CD4-positive, alpha-beta T cell (primary cell): ENCODE data around the gene RFTN2. TPM values are rescaled to one million over a fixed set of nuclear protein-coding genes. Genes with fewer than 3 reads are reported as not detected.

Experiments used
- ATAC-seq: fragments of 200-7000 bp; cut with Tn5 transposase; one replicate; pipeline ENCODE4 v1.10.0; 2022; ENCODE audit warnings: mild to moderate bottlenecking; ENCODE audit not compliant: poor library complexity
- CTCF ChIA-PET: fragments of 350-600 bp; sonication (Branson Sonifier 250); formaldehyde crosslinking; loops from one replicate; lab custom pipeline; 2021; ENCODE audit warnings: antibody characterized with exemption, inconsistent platforms; lab: Charles Lee
- POLR2A ChIA-PET: fragments of 350-600 bp; sonication (Branson Sonifier 250); formaldehyde crosslinking; loops from one replicate; lab custom pipeline; 2021; ENCODE audit warnings: antibody characterized with exemption, inconsistent platforms; lab: Charles Lee
- DNase-seq, 14 experiments: peaks; one replicate each; pipeline ENCODE4 v3.0.0-alpha.2; 2013 to 2020; ENCODE audit warnings: mixed read lengths in 2 of 14
- H3K27ac ChIP-seq, 2 donors: one replicate each; pipeline versions ENCODE4 v1.5.1 to v1.7.0; 2013; ENCODE audit warnings: low read length in 2 of 2, low read depth in 1 of 2, mild to moderate bottlenecking in 1 of 2
- H3K27me3 ChIP-seq, 2 experiments: 1 replicate in 1 of 2; 2 replicates in 1 of 2; pipeline versions ENCODE4 v1.6.1 to v1.7.0; 2013; ENCODE audit warnings: low read length in 2 of 2, control low read depth in 1 of 2, mild to moderate bottlenecking in 1 of 2, moderate library complexity in 1 of 2; ENCODE audit not compliant: insufficient read depth in 2 of 2, control insufficient read depth in 1 of 2
- H3K36me3 ChIP-seq: one replicate; pipeline ENCODE4 v1.6.1; 2013; ENCODE audit warnings: low read length, control low read depth; ENCODE audit not compliant: insufficient read depth
- H3K4me1 ChIP-seq: one replicate; pipeline ENCODE4 v1.6.1; 2013; ENCODE audit warnings: low read length, control low read depth; ENCODE audit not compliant: insufficient read depth
- H3K4me3 ChIP-seq: one replicate; pipeline ENCODE4 v1.5.1; 2013; ENCODE audit warnings: mild to moderate bottlenecking, low read length, moderate library complexity
- H3K9me3 ChIP-seq, 2 experiments: 1 replicate in 1 of 2; 2 replicates in 1 of 2; pipeline versions ENCODE4 v1.6.1 to v1.7.0; 2013; ENCODE audit warnings: low read length in 2 of 2, mild to moderate bottlenecking in 2 of 2, control low read depth in 1 of 2, moderate library complexity in 1 of 2; ENCODE audit not compliant: control insufficient read depth in 1 of 2, insufficient read depth in 1 of 2
- H3K27ac Mint-ChIP-seq: one replicate; pipeline ENCODE4 v1.8.0; 2020; ENCODE audit warnings: mixed read lengths
- H3K27me3 Mint-ChIP-seq: one replicate; pipeline ENCODE4 v1.8.0; 2021; ENCODE audit warnings: mixed read lengths
- H3K36me3 Mint-ChIP-seq: one replicate; pipeline ENCODE4 v1.8.0; 2021; ENCODE audit warnings: low read depth, mixed read lengths
- H3K4me1 Mint-ChIP-seq: one replicate; pipeline ENCODE4 v1.8.0; 2021; ENCODE audit warnings: low read depth, mixed read lengths
- H3K4me3 Mint-ChIP-seq: one replicate; pipeline ENCODE4 v1.8.0; 2020; ENCODE audit warnings: mild to moderate bottlenecking, mixed read lengths
- H3K9me3 Mint-ChIP-seq: one replicate; pipeline ENCODE4 v1.8.0; 2020; ENCODE audit warnings: mixed read lengths
- intact Hi-C, 2 experiments: fragments of 100-400 bp; cut with DNase I in 1 of 2; cut with micrococcal nuclease in 1 of 2; formaldehyde crosslinking; loops; one replicate each; pipeline versions ENCODE4 v1.15.1 to v1.9.0; 2023 to 2025; cut with DNase I, micrococcal nuclease
- total RNA-seq, 174 experiments: library from RNA in 2 of 174; stranded (reverse) in 2 of 174; gene quantifications; one replicate each; pipeline ENCODE4 v1.2.3 and lab custom pipeline; 2021 to 2026
- TF ChIP-seq, protein P1 (sequence below): fragments of 200-600 bp; IDR thresholded peaks from one replicate; pipeline ENCODE4 v1.8.0; 2022; ENCODE audit warnings: antibody characterized with exemption, mild to moderate bottlenecking

The RFTN2 gene
- total RNA-seq, 2 experiments from 2014 or later, result not detected

DNA sequence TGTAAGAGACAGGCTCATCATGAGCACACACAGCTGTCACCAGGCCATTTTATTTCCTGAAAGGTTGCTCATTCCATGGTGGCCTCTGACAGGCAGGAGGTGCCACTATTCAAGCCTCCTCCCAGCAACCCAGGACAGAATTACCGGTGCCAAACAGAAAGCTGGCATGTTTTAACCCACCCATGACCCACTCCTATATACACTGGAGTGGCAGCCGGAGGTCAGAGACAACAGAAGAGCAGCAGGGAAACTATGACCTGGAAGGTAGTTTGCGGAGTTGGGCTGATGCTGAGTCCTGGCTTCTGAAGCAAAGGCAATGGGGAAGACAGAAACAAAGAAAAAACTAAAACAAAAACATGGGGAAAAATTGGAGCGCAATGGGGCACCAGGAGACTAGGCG lies 2.3 kb downstream of the RFTN2 start:
- no peaks in the 10 kb centered on the region for H3K36me3 Mint-ChIP-seq
- H3K27me3 Mint-ChIP-seq, result peaks cover 36% of the 10 kb centered on the region
- no peak overlapping the region for H3K4me3 Mint-ChIP-seq
- TF ChIP-seq, protein P1, sequence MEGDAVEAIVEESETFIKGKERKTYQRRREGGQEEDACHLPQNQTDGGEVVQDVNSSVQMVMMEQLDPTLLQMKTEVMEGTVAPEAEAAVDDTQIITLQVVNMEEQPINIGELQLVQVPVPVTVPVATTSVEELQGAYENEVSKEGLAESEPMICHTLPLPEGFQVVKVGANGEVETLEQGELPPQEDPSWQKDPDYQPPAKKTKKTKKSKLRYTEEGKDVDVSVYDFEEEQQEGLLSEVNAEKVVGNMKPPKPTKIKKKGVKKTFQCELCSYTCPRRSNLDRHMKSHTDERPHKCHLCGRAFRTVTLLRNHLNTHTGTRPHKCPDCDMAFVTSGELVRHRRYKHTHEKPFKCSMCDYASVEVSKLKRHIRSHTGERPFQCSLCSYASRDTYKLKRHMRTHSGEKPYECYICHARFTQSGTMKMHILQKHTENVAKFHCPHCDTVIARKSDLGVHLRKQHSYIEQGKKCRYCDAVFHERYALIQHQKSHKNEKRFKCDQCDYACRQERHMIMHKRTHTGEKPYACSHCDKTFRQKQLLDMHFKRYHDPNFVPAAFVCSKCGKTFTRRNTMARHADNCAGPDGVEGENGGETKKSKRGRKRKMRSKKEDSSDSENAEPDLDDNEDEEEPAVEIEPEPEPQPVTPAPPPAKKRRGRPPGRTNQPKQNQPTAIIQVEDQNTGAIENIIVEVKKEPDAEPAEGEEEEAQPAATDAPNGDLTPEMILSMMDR, result no peak
- H3K27ac Mint-ChIP-seq, result no peak overlapping the region
- CTCF ChIA-PET, result no interaction called here
- H3K4me3 ChIP-seq, result no peak overlapping the region
- H3K27ac ChIP-seq, result no peak overlapping the region
- DNase-seq (no peak), ATAC-seq (no peak)
- peaks cover 0 to 5% of the 10 kb centered on the region in 2 experiments for H3K9me3 ChIP-seq
- H3K4me1 Mint-ChIP-seq, result no peaks in the 10 kb centered on the region
- intact Hi-C loops, result no loop called here
- no peaks in the 10 kb centered on the region for H3K36me3 ChIP-seq
- POLR2A ChIA-PET, result no interaction called here
- peaks cover 5 to 9% of the 10 kb centered on the region in 2 experiments for H3K27me3 ChIP-seq
- H3K9me3 Mint-ChIP-seq, result no peaks in the 10 kb centered on the region
- no peaks in the 10 kb centered on the region for H3K4me1 ChIP-seq

DNA sequence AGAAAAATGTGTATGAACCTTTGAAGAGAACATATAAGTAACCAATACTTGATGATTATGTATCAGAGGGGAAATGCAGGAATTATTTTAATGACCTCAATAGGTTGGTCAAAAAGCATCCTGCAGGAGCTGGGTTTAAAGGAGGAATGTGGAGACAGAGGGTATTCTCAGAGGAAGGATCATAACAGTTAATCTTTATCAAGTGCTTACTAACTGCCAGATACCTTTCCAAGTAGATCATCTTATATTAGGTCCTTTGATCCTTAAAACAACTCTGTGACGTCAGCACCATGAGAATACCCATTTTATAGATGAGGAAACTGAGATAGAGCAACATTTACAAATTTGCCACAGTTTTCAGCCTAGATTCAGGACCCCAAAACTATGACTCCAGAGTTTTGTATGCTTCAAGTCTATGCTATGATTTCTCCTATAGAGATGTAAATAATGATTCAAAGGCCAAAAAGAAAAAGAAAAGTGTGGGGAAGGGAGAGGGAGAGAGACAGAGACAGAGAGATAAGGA lies 3.0 kb downstream of the RFTN2 start:
- Histone ChIP-seq H3K9me3 (peaks cover 4 to 11% of the 10 kb centered on the region in 2 experiments), H3K4me3 (no peak overlapping the region), H3K36me3 (no peaks in the 10 kb centered on the region), H3K27ac (no peak overlapping the region), H3K4me1 (no peaks in the 10 kb centered on the region), H3K27me3 (peaks cover 5 to 9% of the 10 kb centered on the region in 2 experiments)
- ChIA-PET CTCF (no interaction called here), POLR2A (no interaction called here)
- H3K4me3 Mint-ChIP-seq, result no peak overlapping the region
- intact Hi-C loops, result no loop called here
- no peak overlapping the region for H3K27ac Mint-ChIP-seq
- peaks cover 2% of the 10 kb centered on the region for H3K9me3 Mint-ChIP-seq
- peaks cover 30% of the 10 kb centered on the region for H3K27me3 Mint-ChIP-seq
- ATAC-seq (no peak), DNase-seq (no peak)
- TF ChIP-seq, protein P1, result no peak
- H3K4me1 Mint-ChIP-seq, result no peaks in the 10 kb centered on the region
- peaks cover 1% of the 10 kb centered on the region for H3K36me3 Mint-ChIP-seq

DNA sequence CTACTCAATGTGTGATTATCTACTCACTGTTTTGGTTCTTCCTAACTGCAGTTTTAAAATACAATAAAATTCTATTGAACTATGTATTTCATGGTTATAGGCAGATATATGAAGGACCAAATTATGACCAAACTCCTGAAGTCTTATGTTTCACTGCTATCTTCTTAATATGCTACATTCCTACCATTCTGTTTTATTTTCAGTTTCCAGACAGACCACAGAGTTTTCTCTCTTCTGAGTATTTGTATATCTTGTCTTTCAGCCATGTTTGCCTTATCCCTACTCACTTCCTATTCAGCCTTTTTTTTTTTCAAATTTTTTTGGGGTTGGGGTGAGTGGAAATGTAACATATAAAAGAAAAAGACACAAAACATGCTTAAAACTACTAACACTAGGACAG lies 6.3 kb downstream of the RFTN2 start:
- H3K9me3 Mint-ChIP-seq, result peaks cover 8% of the 10 kb centered on the region
- no peak overlapping the region for H3K4me3 Mint-ChIP-seq
- H3K27ac Mint-ChIP-seq, result no peak overlapping the region
- POLR2A ChIA-PET, result no interaction called here
- peaks cover 15% of the 10 kb centered on the region for H3K27me3 Mint-ChIP-seq
- H3K36me3 ChIP-seq, result no peaks in the 10 kb centered on the region
- CTCF ChIA-PET, result no interaction called here
- H3K27me3 ChIP-seq, result no peaks in the 10 kb centered on the region
- no peaks in the 10 kb centered on the region for H3K4me1 Mint-ChIP-seq
- TF ChIP-seq, protein P1, result no peak
- peaks cover 13 to 15% of the 10 kb centered on the region in 2 experiments for H3K9me3 ChIP-seq
- DNase-seq (no peak), ATAC-seq (no peak)
- no peak overlapping the region for H3K4me3 ChIP-seq
- H3K4me1 ChIP-seq, result no peaks in the 10 kb centered on the region
- intact Hi-C loops, result no loop called here
- no peak overlapping the region for H3K27ac ChIP-seq
- H3K36me3 Mint-ChIP-seq, result peaks cover 8% of the 10 kb centered on the region
